Measurements from ENCODE around the gene OLIG1. TPM values are rescaled to one million over a fixed set of nuclear protein-coding genes. Genes with fewer than 3 reads are reported as not detected.

Gene OLIG1
- total RNA-seq, 1 donor from 2014 or later = not detected

DNA sequence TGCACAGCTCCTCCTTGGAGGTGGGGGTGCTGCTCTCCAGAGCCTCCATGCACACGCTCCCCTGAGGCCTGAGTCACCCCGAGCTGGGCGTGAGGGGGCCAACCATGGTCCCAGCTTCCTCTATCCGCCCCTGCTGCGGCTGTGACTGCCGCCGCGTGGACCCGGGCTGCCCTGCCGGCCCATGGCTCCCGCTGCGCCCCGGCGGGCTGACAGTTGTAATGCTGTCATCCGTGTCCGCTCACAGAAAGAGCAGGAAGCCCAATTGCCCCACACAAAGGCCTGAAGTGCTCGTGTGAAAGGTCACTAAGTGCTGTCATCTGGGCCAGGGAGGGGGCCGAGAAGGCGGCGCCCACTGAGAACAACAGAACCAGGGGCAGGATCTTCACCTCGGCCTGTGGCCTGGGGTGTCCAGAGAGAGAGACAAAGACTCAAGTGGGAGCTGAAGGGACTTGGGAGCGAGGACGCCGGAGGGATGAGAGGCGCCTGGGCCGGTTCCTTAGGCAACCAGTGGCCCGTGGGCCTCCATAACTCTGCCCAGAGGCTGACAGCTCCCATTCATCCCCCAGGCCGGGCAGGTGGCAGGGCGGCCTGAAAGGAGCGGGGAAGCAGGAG is 31.5 kb downstream of the OLIG1 start:
- Mint-ChIP-seq H3K27ac (no peak overlapping the region), H3K4me1 (ENCODE audit: low read depth) (no peaks in the 10 kb centered on the region), H3K4me3 (no peak overlapping the region), H3K36me3 (ENCODE audit: low read depth) (no peaks in the 10 kb centered on the region), H3K27me3 (ENCODE audit: insufficient read depth) (peaks cover 13% of the 10 kb centered on the region), H3K9me3 (no peaks in the 10 kb centered on the region)
- DNase-seq (ENCODE audit: low spot score) = no peak
- intact Hi-C loops (cut with micrococcal nuclease) = no loop called here

DNA sequence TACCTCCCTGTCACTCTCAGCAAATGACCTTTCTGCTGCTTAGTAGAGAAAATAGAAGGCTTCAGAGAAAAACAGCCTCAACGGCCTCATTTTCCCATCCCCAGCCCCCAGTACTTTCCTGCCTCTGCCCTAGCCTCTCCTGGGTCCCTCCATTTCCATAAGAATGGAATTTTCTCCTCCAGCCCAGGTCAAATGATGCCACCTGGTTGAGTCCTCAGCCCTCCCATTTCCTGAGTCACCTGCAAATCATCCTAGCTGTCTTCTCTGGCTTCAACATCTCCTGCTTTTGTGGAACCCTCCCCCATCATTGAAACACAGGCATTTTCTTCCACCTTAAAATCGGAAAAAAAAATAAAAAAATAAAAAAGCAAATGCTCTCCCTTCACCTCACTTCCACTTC is 35.1 kb downstream of the OLIG1 start:
- Mint-ChIP-seq H3K27ac (peak overlapping the region; percentile 21), H3K27me3 (ENCODE audit: insufficient read depth) (peaks cover 23% of the 10 kb centered on the region), H3K4me1 (ENCODE audit: low read depth) (peaks cover 4% of the 10 kb centered on the region), H3K4me3 (no peak overlapping the region), H3K9me3 (no peaks in the 10 kb centered on the region), H3K36me3 (ENCODE audit: low read depth) (no peaks in the 10 kb centered on the region)
- no peak for DNase-seq (ENCODE audit: low spot score)
- intact Hi-C loops (cut with micrococcal nuclease) = no loop called here

DNA sequence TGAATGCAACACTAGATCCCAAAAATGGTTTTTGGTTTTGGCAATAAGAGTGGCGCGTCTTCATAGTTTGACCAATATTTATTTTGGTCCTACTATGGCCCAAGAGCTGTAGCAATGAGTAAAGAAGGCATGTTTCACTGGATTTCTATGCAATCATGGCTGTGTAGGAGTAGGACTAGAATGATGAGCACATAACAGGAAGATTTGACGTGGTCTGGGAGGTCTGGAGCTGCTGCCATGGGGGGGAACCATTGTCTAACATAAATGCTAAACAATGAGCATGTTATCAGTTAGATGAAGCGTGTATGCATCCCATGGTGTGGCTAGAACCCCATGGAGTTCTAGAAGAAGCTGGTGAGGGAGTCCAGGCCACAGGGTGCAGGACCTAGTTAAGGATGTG is 38.3 kb downstream of the OLIG1 start:
- Mint-ChIP-seq H3K4me1 (ENCODE audit: low read depth) (peaks cover 4% of the 10 kb centered on the region), H3K4me3 (no peak overlapping the region), H3K27me3 (ENCODE audit: insufficient read depth) (peaks cover 29% of the 10 kb centered on the region), H3K36me3 (ENCODE audit: low read depth) (no peaks in the 10 kb centered on the region), H3K9me3 (no peaks in the 10 kb centered on the region), H3K27ac (no peak overlapping the region)
- intact Hi-C loops (cut with micrococcal nuclease) = no loop called here
- DNase-seq (ENCODE audit: low spot score) = no peak

DNA sequence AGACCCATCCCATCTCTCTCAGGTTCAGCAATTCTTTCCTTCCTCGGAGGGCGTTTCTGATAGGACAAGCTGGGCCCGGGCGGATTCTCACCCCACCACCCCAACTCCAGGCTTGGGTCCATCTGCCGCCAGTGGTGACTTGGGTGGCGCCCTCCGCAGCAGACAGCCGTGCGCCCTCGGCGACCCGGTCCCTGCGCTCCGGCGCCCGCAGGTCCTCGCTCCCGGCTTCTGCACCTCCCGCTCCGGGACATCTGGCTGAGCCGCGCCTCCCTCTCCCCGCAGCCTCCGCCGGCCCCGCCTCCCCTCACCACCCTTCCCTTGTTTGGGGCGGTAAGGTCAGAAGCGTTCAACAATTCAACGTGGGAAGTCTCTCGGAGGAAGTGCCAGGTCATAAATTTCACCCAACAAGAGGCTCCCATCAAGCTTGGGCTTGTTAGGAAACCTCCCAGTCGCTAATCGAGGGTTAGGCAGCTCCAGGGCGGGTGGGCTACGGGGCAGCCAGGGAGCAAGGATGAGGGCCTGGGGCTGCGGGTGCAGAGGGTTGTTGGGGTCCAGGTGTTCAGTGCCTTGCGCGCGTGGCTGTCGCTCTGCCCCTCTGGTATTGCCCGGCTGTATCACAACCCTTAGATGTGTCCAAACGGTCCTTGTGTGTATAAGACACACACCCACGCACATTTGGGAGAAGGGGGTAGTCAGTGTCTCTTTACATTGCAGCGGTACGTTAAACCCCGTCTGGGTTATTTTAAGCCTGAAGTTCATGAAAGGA is 39.8 kb downstream of the OLIG1 start:
- no peak overlapping the region for H3K27ac Mint-ChIP-seq
- peaks cover 4% of the 10 kb centered on the region for H3K4me1 Mint-ChIP-seq (ENCODE audit: low read depth)
- H3K36me3 Mint-ChIP-seq (ENCODE audit: low read depth) = no peaks in the 10 kb centered on the region
- H3K9me3 Mint-ChIP-seq = no peaks in the 10 kb centered on the region
- no peak overlapping the region for H3K4me3 Mint-ChIP-seq
- peaks cover 27% of the 10 kb centered on the region for H3K27me3 Mint-ChIP-seq (ENCODE audit: insufficient read depth)
- intact Hi-C loops (cut with micrococcal nuclease) = no loop called here
- no peak for DNase-seq (ENCODE audit: low spot score)

DNA sequence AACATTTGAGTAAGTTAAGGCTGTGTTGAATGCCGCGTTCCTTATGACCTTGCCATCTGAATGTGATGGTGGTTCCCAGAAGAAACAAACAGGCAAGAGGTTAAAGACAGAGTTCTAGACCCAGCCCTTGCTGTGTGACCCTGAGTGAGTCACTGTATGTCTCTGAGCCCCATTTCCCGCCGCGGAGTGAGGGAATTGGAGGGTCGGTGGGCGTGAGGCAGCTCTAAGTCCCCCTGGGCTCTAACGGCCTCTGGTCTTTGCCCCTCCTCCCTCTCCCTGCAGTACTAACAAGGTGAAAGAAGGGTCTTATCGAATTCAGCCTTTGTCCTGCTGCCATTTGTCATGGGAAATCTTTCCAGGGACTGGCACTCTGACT is 40.4 kb downstream of the OLIG1 start:
- Mint-ChIP-seq H3K27ac (no peak overlapping the region), H3K36me3 (ENCODE audit: low read depth) (no peaks in the 10 kb centered on the region), H3K4me1 (ENCODE audit: low read depth) (peaks cover 4% of the 10 kb centered on the region), H3K27me3 (ENCODE audit: insufficient read depth) (peaks cover 25% of the 10 kb centered on the region), H3K4me3 (no peak overlapping the region), H3K9me3 (no peaks in the 10 kb centered on the region)
- DNase-seq (ENCODE audit: low spot score) = no peak
- intact Hi-C loops (cut with micrococcal nuclease) = no loop called here

DNA sequence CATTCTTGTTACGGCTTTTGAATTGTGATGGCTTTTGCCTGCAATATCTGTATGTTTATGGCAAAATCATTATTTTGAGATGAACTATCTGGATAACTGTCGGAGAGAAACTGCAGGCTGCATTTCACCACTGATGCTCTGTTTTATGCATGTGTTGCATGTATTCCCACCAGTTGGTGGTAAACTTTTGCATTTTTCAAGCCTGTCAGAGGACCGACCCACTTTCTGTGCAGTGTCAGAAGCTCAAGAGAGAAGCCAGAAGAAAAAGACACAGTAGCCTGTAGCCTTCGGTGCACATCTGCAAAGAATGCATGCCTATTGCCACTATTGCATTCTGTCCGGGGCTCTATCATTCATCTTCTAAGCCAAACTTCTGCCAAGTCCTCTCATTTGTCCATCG is 41.6 kb downstream of the OLIG1 start:
- Mint-ChIP-seq H3K36me3 (ENCODE audit: low read depth) (no peaks in the 10 kb centered on the region), H3K4me1 (ENCODE audit: low read depth) (peaks cover 12% of the 10 kb centered on the region), H3K4me3 (no peak overlapping the region), H3K27me3 (ENCODE audit: insufficient read depth) (peaks cover 26% of the 10 kb centered on the region), H3K27ac (no peak overlapping the region), H3K9me3 (no peaks in the 10 kb centered on the region)
- intact Hi-C loops (cut with micrococcal nuclease) = no loop called here
- no peak for DNase-seq (ENCODE audit: low spot score)

DNA sequence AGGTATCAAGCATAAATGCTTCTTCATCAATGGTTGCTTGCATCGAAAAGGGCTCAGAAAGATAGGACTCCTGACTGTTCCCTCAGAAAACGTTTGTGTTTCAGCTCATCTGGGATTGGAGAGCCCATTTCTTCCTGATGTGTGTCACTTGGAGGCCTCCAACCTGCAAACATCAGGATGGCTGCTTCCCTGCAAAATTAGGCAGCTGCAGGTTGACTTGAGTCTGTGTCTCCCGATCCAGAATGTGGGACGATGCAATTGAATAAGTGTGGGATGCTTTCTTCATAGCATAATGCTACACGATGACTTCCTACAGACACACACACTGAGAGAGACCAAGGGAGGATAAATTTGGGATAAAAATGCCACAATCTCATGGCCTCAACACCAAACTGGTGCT is 42.2 kb downstream of the OLIG1 start:
- peaks cover 28% of the 10 kb centered on the region for H3K27me3 Mint-ChIP-seq (ENCODE audit: insufficient read depth)
- no peaks in the 10 kb centered on the region for H3K36me3 Mint-ChIP-seq (ENCODE audit: low read depth)
- intact Hi-C loops (cut with micrococcal nuclease) = no loop called here
- H3K4me3 Mint-ChIP-seq = no peak overlapping the region
- no peaks in the 10 kb centered on the region for H3K9me3 Mint-ChIP-seq
- H3K27ac Mint-ChIP-seq = no peak overlapping the region
- H3K4me1 Mint-ChIP-seq (ENCODE audit: low read depth) = peaks cover 15% of the 10 kb centered on the region
- no peak for DNase-seq (ENCODE audit: low spot score)

DNA sequence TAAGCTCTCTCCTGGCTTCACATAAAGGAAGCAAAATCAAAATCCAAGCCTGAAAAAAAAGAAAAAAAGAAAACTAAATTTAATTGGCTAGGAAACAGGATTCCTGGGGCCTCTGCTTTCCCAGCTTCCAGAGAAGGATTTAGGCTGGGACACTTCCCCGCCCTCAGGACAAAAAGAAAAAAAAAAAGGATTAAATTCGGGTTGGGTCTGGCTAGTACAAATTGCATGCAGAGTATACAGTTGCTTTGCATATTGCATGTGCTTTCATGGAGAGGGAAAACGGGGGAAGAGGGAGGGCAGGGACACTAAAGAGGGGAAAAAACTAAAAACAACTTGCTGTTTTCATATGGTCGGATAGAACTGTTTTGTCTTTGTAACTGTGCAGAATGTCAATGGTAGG is 42.7 kb downstream of the OLIG1 start:
- Mint-ChIP-seq H3K27me3 (ENCODE audit: insufficient read depth) (peaks cover 28% of the 10 kb centered on the region), H3K4me1 (ENCODE audit: low read depth) (peaks cover 15% of the 10 kb centered on the region), H3K36me3 (ENCODE audit: low read depth) (no peaks in the 10 kb centered on the region), H3K9me3 (no peaks in the 10 kb centered on the region), H3K27ac (no peak overlapping the region), H3K4me3 (no peak overlapping the region)
- no peak for DNase-seq (ENCODE audit: low spot score)
- intact Hi-C loops (cut with micrococcal nuclease) = no loop called here

DNA sequence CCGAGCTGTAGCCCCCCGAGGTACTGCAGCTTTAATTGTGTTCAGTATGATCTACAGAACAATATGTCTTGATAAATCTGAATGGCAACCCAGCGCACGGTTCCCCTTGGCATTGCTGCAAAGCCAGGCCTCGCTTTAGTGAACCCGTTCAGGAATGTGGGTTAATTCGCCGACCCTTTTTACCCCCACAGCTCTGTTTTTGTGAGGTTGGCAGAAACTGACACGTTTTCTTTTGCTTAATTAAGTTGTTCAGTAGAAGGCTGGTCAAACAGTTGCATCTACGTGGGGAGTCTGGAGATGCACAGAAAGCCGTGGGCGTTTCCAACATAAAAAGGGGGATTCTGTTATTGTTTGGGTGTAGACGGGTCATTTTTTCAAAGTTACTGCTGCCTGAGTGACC is 43.2 kb downstream of the OLIG1 start:
- H3K4me3 Mint-ChIP-seq = no peak overlapping the region
- H3K27ac Mint-ChIP-seq = no peak overlapping the region
- intact Hi-C loops (cut with micrococcal nuclease) = no loop called here
- peaks cover 15% of the 10 kb centered on the region for H3K4me1 Mint-ChIP-seq (ENCODE audit: low read depth)
- no peaks in the 10 kb centered on the region for H3K36me3 Mint-ChIP-seq (ENCODE audit: low read depth)
- DNase-seq (ENCODE audit: low spot score) = no peak
- no peaks in the 10 kb centered on the region for H3K9me3 Mint-ChIP-seq
- H3K27me3 Mint-ChIP-seq (ENCODE audit: insufficient read depth) = peaks cover 26% of the 10 kb centered on the region

DNA sequence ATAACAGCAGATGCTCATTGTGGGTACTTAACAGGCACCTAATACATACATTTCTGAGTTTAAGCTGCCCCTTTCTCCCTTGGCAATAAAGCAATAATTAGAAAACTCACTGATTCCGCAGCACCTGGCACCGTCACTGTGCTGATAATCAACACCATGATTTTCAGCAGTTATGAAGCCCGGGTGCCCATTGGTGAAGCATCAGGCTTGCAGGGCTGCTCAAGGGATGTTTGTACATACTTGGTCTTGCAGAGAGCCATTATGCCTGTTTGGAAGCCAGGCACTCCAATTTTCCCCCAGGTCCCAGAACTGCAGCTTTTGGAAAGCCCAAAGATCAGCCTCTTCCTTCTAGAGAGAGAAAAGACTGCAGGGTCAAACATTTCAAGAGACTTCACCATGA is 44.3 kb downstream of the OLIG1 start:
- no peak for DNase-seq (ENCODE audit: low spot score)
- H3K27ac Mint-ChIP-seq = no peak overlapping the region
- intact Hi-C loops (cut with micrococcal nuclease) = no loop called here
- peaks cover 12% of the 10 kb centered on the region for H3K4me1 Mint-ChIP-seq (ENCODE audit: low read depth)
- no peaks in the 10 kb centered on the region for H3K36me3 Mint-ChIP-seq (ENCODE audit: low read depth)
- H3K27me3 Mint-ChIP-seq (ENCODE audit: insufficient read depth) = peaks cover 16% of the 10 kb centered on the region
- H3K9me3 Mint-ChIP-seq = no peaks in the 10 kb centered on the region
- H3K4me3 Mint-ChIP-seq = no peak overlapping the region

DNA sequence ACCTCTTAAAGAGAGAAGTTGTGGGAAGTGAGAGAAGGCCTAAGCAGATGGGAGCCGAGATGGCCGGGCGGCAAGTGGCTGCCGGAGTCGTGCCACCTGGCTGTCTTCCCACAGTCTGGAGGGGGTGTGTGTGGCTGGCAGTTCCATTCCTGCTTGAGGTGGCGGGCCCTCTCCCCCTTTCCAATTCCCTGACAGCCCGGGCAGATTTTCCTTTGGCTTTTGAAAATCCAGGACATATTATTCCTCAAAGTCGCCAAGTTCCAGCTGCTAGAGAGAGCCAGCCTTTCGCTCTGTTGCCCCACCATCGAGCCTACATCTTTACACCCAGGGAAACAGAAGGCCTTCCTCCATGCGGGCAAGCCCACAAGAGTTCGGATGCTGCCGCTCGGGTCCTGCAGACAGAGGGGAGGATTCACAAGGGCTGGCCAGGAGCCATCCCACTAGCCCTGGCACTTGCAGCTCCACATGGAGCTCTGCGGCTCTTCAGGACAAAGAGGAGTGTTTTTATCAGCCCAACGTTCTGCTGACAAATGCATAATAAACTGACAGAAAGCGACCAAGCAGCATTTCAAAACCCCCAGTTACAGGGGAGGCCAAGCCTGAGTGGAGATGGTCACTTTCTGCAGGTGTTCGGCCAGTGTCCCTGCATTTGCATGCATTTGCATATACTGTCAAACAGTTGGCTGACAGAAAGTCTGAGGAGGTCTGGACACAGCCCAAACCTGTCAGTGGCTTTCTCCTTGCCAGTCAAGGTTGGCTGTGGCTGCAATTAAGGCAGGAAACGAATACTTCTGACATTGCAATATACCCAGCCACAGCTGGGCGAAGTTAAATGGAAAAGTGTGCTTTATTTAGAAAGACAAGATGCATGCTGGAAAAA is 45.9 kb downstream of the OLIG1 start:
- intact Hi-C loops (cut with micrococcal nuclease) = no loop called here
- H3K27me3 Mint-ChIP-seq (ENCODE audit: insufficient read depth) = peaks cover 12% of the 10 kb centered on the region
- DNase-seq (ENCODE audit: low spot score) = no peak
- no peaks in the 10 kb centered on the region for H3K36me3 Mint-ChIP-seq (ENCODE audit: low read depth)
- no peaks in the 10 kb centered on the region for H3K9me3 Mint-ChIP-seq
- H3K4me3 Mint-ChIP-seq = no peak overlapping the region
- peaks cover 10% of the 10 kb centered on the region for H3K4me1 Mint-ChIP-seq (ENCODE audit: low read depth)
- H3K27ac Mint-ChIP-seq = peak overlapping the region; percentile 61

DNA sequence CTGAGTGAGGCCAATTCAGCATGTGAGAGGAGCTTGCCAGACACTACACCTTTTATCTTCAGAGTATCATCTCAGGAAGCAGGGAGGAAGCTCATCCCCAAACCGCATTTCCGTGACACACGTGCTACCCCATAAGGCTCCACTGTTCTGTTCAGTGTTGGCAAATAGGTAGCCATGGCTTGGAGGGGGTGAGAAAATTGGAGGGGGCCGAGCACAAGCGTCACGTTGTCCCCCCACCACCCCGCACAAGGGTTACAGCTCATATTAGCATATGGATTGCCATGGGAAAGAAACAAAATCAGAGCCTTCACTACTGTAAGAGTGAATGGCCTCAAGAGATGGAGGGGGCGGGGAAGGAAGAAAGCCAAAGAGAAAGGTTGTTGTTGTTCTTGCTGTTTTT is 46.7 kb downstream of the OLIG1 start:
- intact Hi-C loops (cut with micrococcal nuclease) = no loop called here
- DNase-seq (ENCODE audit: low spot score) = no peak
- Mint-ChIP-seq H3K36me3 (ENCODE audit: low read depth) (no peaks in the 10 kb centered on the region), H3K27ac (no peak overlapping the region), H3K27me3 (ENCODE audit: insufficient read depth) (peaks cover 12% of the 10 kb centered on the region), H3K4me3 (no peak overlapping the region), H3K4me1 (ENCODE audit: low read depth) (peaks cover 10% of the 10 kb centered on the region), H3K9me3 (no peaks in the 10 kb centered on the region)
